Stimulated activated CD4-positive, alpha-beta T cell treated with anti-CD3 and anti-CD28 coated beads, TNF-alpha, amount 100 ng/mL, for 48 hours (primary cell): ENCODE data around the gene RAG1.

ENCODE experiments used
- DNase-seq, 3 donors: peaks; one replicate each; pipeline ENCODE4 v3.0.0-alpha.2; 2020; ENCODE audit warnings: low read depth in 3 of 3

Gene RAG1

GRCh38 chr11:36628141-36628540 lies 60.3 kb downstream of the RAG1 start:
- no peak for DNase-seq

GRCh38 chr11:36628765-36629244 lies 61.0 kb downstream of the RAG1 start:
- no peak for DNase-seq
